GM23338 (cell line): ENCODE data around the gene BCAR3. TPM values are rescaled to one million over a fixed set of nuclear protein-coding genes. Genes with fewer than 3 reads are reported as not detected.

ENCODE experiments used
- ATAC-seq: fragments of 200-7000 bp; cut with Tn5 transposase; 3 replicates; pipeline ENCODE4 v1.9.1; 2020
- DNase-seq: peaks from one replicate; pipeline ENCODE4 v3.0.0-alpha.2; 2015; ENCODE audit warnings: low spot score
- H2AFZ ChIP-seq: fragments of 200-600 bp; sonication (generic); 2 replicates; pipeline ENCODE4 v1.8.0; 2016; ENCODE audit warnings: antibody characterized with exemption, mild to moderate bottlenecking, moderate library complexity
- H3F3A ChIP-seq: fragments of 200-600 bp; sonication (generic); replicated peaks from 2 replicates; pipeline ENCODE4 v1.8.0; 2017; ENCODE audit warnings: antibody characterized with exemption, mixed run types, low read depth
- H3K27ac ChIP-seq: fragments of 200-600 bp; sonication (generic); 2 replicates; pipeline ENCODE4 v1.6.1; 2016; ENCODE audit warnings: low read depth
- H3K27me3 ChIP-seq: fragments of 200-600 bp; sonication (generic); 2 replicates; pipeline ENCODE4 v1.8.0; 2016; ENCODE audit warnings: mild to moderate bottlenecking, mixed run types, moderate library complexity; ENCODE audit not compliant: insufficient read depth
- H3K36me3 ChIP-seq: fragments of 200-600 bp; sonication (generic); 2 replicates; pipeline ENCODE4 v1.8.0; 2016; ENCODE audit warnings: mild to moderate bottlenecking; ENCODE audit not compliant: insufficient read depth
- H3K4me1 ChIP-seq: fragments of 200-600 bp; sonication (generic); 2 replicates; pipeline ENCODE4 v1.8.0; 2016; ENCODE audit warnings: mild to moderate bottlenecking, moderate library complexity; ENCODE audit not compliant: insufficient read depth
- H3K4me2 ChIP-seq: fragments of 200-600 bp; sonication (generic); 2 replicates; pipeline ENCODE4 v1.7.1; 2017; ENCODE audit warnings: mixed run types
- H3K4me3 ChIP-seq: fragments of 200-600 bp; sonication (generic); 2 replicates; pipeline ENCODE4 v1.6.1; 2016; ENCODE audit warnings: mixed run types
- H3K79me2 ChIP-seq: fragments of 200-600 bp; sonication (generic); replicated peaks from 2 replicates; pipeline ENCODE4 v1.8.0; 2017; ENCODE audit warnings: mild to moderate bottlenecking; ENCODE audit not compliant: insufficient read depth
- H3K9me2 ChIP-seq: fragments of 200-600 bp; sonication (generic); 2 replicates; pipeline ENCODE4 v1.8.0; 2017; ENCODE audit not compliant: insufficient read depth
- H4K20me1 ChIP-seq: fragments of 200-600 bp; sonication (generic); replicated peaks from 2 replicates; pipeline ENCODE4 v1.8.0; 2017; ENCODE audit warnings: mild to moderate bottlenecking; ENCODE audit not compliant: insufficient read depth
- H3K27ac Mint-ChIP-seq: 2 replicates; pipeline ENCODE4 v1.8.0; 2020; ENCODE audit warnings: inconsistent platforms, mild to moderate bottlenecking, moderate library complexity, mixed read lengths
- H3K27me3 Mint-ChIP-seq: 3 replicates; pipeline ENCODE4 v1.8.0; 2022; ENCODE audit warnings: low read depth, mild to moderate bottlenecking, moderate library complexity, mixed read lengths, inconsistent platforms; ENCODE audit not compliant: insufficient read depth, poor library complexity
- H3K36me3 Mint-ChIP-seq: 3 replicates; pipeline ENCODE4 v1.8.0; 2021; ENCODE audit warnings: low read depth, mild to moderate bottlenecking, inconsistent platforms, moderate library complexity, mixed read lengths
- H3K4me1 Mint-ChIP-seq: 3 replicates; pipeline ENCODE4 v1.8.0; 2020; ENCODE audit warnings: mild to moderate bottlenecking, inconsistent platforms, mixed read lengths
- H3K4me3 Mint-ChIP-seq: 3 replicates; pipeline ENCODE4 v1.8.0; 2021; ENCODE audit warnings: moderate library complexity, mild to moderate bottlenecking, inconsistent platforms, mixed read lengths
- H3K9me3 Mint-ChIP-seq: 3 replicates; pipeline ENCODE4 v1.8.0; 2020; ENCODE audit warnings: moderate library complexity, mild to moderate bottlenecking, inconsistent platforms, mixed read lengths
- CREB1 ChIP-seq: fragments of 250-450 bp; sonication (Bioruptor Pico); IDR thresholded peaks from 2 replicates; pipeline ENCODE4 v1.5.0; 2020; ENCODE audit warnings: low read depth, mild to moderate bottlenecking, moderate library complexity
- EZH2 ChIP-seq: fragments of 200-600 bp; sonication (generic); IDR thresholded peaks from one replicate; pipeline ENCODE4 v1.8.0; 2017; ENCODE audit warnings: antibody characterized with exemption, mild to moderate bottlenecking, low read depth; ENCODE audit not compliant: unreplicated experiment
- EZH2phosphoT487 ChIP-seq: fragments of 200-600 bp; sonication (generic); IDR thresholded peaks from one replicate; pipeline ENCODE4 v1.8.1; 2018; ENCODE audit warnings: antibody characterized with exemption; ENCODE audit not compliant: unreplicated experiment
- JUNB ChIP-seq: IDR thresholded peaks from one replicate; pipeline ENCODE4 v1.6.1; 2016; ENCODE audit warnings: antibody characterized with exemption; ENCODE audit not compliant: unreplicated experiment
- NANOG ChIP-seq: IDR thresholded peaks from 2 replicates; pipeline ENCODE4 v1.6.1; 2016; ENCODE audit warnings: antibody characterized with exemption, borderline replicate concordance
- POLR2AphosphoS5 ChIP-seq: IDR thresholded peaks from 2 replicates; pipeline ENCODE4 v1.6.1; 2016; ENCODE audit warnings: antibody characterized with exemption, low read depth
- STAT1 ChIP-seq: IDR thresholded peaks from one replicate; pipeline ENCODE4 v1.6.1; 2016; ENCODE audit warnings: antibody characterized with exemption; ENCODE audit not compliant: unreplicated experiment
- ZNF114 ChIP-seq: fragments of 250-450 bp; sonication (Bioruptor Pico); IDR thresholded peaks from 2 replicates; pipeline ENCODE4 v1.5.0; 2020; ENCODE audit warnings: mild to moderate bottlenecking, moderate library complexity
- ZNF331 ChIP-seq: fragments of 250-450 bp; sonication (Bioruptor Pico); IDR thresholded peaks from 2 replicates; pipeline ENCODE4 v1.5.0; 2020; ENCODE audit warnings: low read depth, mild to moderate bottlenecking, moderate library complexity
- polyA plus RNA-seq: library from polyadenylated mRNA; unstranded; fragments of >200 nt; fragmentation: Nextera tagmentation; extraction: Ambion mirVana; gene quantifications from 2 replicates; pipeline ENCODE4 v1.2.1, GENCODE V29; 2016
- total RNA-seq: library from RNA; depleted of rRNA; stranded (reverse); fragments of >200 nt; shearing (Covaris generic); gene quantifications from 2 replicates; pipeline ENCODE4 v1.2.3, GENCODE V29; 2014
- TF ChIP-seq, protein P1 (sequence below): fragments of 250-450 bp; sonication (Bioruptor Pico); IDR thresholded peaks from 2 replicates; pipeline ENCODE4 v1.5.0; 2020; ENCODE audit warnings: mild to moderate bottlenecking, moderate library complexity
- TF ChIP-seq, protein P2 (sequence below), 2 experiments: fragments of 200-600 bp in 1 of 2; sonication (generic) in 1 of 2; conservative IDR thresholded peaks; 2 replicates each; pipeline versions ENCODE4 v1.5.1 to v1.6.1; 2016 to 2017; ENCODE audit warnings: antibody characterized with exemption in 2 of 2, low read depth in 2 of 2, mild to moderate bottlenecking in 2 of 2, moderate library complexity in 1 of 2
- TF ChIP-seq, protein P3 (sequence below): IDR thresholded peaks from 2 replicates; pipeline ENCODE4 v1.6.1; 2016; ENCODE audit warnings: antibody characterized with exemption
- TF ChIP-seq, protein P4 (sequence below): IDR thresholded peaks from one replicate; pipeline ENCODE4 v1.6.1; 2018; ENCODE audit warnings: antibody characterized with exemption; ENCODE audit not compliant: unreplicated experiment

Gene BCAR3
- total and polyA plus RNA-seq, 2 experiments from 2014 or later = 5.5 to 9.7 TPM

DNA sequence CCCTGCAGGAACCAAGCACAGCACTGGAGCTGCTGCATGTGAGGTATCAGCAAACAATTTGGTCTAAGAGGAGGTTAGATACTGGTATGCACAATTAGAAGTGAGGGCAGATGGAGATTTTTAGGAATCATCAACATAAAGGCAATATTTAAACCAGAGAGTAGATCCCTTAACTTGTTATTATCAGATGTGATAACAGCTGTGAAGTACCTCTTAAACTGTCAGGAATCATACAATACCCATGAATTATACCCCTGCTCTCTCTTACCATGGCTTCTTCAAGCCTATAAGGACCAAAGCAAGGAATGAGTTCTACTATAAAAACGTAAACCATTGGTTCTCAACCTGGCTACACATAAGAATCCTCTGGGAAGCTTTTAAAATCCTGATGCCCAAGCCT lies 3.9 kb downstream of the BCAR3 start:
- Mint-ChIP-seq H3K36me3 (peaks cover 6% of the 10 kb centered on the region; the same call in 2 of the 3 replicates), H3K9me3 (no peaks in the 10 kb centered on the region), H3K4me1 (peaks cover 36% of the 10 kb centered on the region), H3K27ac (no peak overlapping the region), H3K27me3 (peaks cover 25% of the 10 kb centered on the region), H3K4me3 (no peak overlapping the region)
- H3K79me2 ChIP-seq = peaks cover 34% of the 10 kb centered on the region
- no peak overlapping the region for H3K4me3 ChIP-seq
- H3F3A ChIP-seq = 0 out of 2 replicates have a peak, but pooled peaks cover 3% of the 10 kb centered on the region
- H3K4me1 ChIP-seq = peaks cover 15% of the 10 kb centered on the region
- H3K4me2 ChIP-seq = no peak overlapping the region
- 0 out of 2 replicates have a peak, but pooled peaks cover 2% of the 10 kb centered on the region for H4K20me1 ChIP-seq
- H2AFZ ChIP-seq = no peak overlapping the region
- no peak overlapping the region for H3K27ac ChIP-seq
- ATAC-seq (no peak), DNase-seq (no peak)
- no peak for TF ChIP-seq EZH2
- TF ChIP-seq CREB1 (CRISPR knock-in tag) = no peak
- TF ChIP-seq, protein P1, sequence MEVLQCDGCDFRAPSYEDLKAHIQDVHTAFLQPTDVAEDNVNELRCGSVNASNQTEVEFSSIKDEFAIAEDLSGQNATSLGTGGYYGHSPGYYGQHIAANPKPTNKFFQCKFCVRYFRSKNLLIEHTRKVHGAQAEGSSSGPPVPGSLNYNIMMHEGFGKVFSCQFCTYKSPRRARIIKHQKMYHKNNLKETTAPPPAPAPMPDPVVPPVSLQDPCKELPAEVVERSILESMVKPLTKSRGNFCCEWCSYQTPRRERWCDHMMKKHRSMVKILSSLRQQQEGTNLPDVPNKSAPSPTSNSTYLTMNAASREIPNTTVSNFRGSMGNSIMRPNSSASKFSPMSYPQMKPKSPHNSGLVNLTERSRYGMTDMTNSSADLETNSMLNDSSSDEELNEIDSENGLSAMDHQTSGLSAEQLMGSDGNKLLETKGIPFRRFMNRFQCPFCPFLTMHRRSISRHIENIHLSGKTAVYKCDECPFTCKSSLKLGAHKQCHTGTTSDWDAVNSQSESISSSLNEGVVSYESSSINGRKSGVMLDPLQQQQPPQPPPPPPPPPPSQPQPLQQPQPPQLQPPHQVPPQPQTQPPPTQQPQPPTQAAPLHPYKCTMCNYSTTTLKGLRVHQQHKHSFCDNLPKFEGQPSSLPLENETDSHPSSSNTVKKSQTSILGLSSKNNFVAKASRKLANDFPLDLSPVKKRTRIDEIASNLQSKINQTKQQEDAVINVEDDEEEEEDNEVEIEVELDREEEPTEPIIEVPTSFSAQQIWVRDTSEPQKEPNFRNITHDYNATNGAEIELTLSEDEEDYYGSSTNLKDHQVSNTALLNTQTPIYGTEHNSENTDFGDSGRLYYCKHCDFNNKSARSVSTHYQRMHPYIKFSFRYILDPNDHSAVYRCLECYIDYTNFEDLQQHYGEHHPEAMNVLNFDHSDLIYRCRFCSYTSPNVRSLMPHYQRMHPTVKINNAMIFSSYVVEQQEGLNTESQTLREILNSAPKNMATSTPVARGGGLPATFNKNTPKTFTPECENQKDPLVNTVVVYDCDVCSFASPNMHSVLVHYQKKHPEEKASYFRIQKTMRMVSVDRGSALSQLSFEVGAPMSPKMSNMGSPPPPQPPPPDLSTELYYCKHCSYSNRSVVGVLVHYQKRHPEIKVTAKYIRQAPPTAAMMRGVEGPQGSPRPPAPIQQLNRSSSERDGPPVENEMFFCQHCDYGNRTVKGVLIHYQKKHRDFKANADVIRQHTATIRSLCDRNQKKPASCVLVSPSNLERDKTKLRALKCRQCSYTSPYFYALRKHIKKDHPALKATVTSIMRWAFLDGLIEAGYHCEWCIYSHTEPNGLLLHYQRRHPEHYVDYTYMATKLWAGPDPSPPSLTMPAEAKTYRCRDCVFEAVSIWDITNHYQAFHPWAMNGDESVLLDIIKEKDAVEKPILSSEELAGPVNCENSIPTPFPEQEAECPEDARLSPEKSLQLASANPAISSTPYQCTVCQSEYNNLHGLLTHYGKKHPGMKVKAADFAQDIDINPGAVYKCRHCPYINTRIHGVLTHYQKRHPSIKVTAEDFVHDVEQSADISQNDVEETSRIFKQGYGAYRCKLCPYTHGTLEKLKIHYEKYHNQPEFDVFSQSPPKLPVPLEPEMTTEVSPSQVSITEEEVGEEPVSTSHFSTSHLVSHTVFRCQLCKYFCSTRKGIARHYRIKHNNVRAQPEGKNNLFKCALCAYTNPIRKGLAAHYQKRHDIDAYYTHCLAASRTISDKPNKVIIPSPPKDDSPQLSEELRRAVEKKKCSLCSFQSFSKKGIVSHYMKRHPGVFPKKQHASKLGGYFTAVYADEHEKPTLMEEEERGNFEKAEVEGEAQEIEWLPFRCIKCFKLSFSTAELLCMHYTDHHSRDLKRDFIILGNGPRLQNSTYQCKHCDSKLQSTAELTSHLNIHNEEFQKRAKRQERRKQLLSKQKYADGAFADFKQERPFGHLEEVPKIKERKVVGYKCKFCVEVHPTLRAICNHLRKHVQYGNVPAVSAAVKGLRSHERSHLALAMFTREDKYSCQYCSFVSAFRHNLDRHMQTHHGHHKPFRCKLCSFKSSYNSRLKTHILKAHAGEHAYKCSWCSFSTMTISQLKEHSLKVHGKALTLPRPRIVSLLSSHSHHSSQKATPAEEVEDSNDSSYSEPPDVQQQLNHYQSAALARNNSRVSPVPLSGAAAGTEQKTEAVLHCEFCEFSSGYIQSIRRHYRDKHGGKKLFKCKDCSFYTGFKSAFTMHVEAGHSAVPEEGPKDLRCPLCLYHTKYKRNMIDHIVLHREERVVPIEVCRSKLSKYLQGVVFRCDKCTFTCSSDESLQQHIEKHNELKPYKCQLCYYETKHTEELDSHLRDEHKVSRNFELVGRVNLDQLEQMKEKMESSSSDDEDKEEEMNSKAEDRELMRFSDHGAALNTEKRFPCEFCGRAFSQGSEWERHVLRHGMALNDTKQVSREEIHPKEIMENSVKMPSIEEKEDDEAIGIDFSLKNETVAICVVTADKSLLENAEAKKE (CRISPR knock-in tag) = no peak
- TF ChIP-seq, protein P2, sequence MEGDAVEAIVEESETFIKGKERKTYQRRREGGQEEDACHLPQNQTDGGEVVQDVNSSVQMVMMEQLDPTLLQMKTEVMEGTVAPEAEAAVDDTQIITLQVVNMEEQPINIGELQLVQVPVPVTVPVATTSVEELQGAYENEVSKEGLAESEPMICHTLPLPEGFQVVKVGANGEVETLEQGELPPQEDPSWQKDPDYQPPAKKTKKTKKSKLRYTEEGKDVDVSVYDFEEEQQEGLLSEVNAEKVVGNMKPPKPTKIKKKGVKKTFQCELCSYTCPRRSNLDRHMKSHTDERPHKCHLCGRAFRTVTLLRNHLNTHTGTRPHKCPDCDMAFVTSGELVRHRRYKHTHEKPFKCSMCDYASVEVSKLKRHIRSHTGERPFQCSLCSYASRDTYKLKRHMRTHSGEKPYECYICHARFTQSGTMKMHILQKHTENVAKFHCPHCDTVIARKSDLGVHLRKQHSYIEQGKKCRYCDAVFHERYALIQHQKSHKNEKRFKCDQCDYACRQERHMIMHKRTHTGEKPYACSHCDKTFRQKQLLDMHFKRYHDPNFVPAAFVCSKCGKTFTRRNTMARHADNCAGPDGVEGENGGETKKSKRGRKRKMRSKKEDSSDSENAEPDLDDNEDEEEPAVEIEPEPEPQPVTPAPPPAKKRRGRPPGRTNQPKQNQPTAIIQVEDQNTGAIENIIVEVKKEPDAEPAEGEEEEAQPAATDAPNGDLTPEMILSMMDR (conservative IDR thresholded peaks at IDR 0.05; ENCODE audit: low read depth in 2 of 2) = no peak
- no peak for TF ChIP-seq ZNF331 (CRISPR knock-in tag)
- TF ChIP-seq, protein P3, sequence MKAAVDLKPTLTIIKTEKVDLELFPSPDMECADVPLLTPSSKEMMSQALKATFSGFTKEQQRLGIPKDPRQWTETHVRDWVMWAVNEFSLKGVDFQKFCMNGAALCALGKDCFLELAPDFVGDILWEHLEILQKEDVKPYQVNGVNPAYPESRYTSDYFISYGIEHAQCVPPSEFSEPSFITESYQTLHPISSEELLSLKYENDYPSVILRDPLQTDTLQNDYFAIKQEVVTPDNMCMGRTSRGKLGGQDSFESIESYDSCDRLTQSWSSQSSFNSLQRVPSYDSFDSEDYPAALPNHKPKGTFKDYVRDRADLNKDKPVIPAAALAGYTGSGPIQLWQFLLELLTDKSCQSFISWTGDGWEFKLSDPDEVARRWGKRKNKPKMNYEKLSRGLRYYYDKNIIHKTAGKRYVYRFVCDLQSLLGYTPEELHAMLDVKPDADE = no peak
- TF ChIP-seq NANOG = no peak
- no peak for TF ChIP-seq EZH2phosphoT487
- TF ChIP-seq JUNB = no peak
- no peak for TF ChIP-seq ZNF114 (CRISPR knock-in tag)
- no peak for TF ChIP-seq STAT1
- TF ChIP-seq POLR2AphosphoS5 = no peak
- TF ChIP-seq, protein P4, sequence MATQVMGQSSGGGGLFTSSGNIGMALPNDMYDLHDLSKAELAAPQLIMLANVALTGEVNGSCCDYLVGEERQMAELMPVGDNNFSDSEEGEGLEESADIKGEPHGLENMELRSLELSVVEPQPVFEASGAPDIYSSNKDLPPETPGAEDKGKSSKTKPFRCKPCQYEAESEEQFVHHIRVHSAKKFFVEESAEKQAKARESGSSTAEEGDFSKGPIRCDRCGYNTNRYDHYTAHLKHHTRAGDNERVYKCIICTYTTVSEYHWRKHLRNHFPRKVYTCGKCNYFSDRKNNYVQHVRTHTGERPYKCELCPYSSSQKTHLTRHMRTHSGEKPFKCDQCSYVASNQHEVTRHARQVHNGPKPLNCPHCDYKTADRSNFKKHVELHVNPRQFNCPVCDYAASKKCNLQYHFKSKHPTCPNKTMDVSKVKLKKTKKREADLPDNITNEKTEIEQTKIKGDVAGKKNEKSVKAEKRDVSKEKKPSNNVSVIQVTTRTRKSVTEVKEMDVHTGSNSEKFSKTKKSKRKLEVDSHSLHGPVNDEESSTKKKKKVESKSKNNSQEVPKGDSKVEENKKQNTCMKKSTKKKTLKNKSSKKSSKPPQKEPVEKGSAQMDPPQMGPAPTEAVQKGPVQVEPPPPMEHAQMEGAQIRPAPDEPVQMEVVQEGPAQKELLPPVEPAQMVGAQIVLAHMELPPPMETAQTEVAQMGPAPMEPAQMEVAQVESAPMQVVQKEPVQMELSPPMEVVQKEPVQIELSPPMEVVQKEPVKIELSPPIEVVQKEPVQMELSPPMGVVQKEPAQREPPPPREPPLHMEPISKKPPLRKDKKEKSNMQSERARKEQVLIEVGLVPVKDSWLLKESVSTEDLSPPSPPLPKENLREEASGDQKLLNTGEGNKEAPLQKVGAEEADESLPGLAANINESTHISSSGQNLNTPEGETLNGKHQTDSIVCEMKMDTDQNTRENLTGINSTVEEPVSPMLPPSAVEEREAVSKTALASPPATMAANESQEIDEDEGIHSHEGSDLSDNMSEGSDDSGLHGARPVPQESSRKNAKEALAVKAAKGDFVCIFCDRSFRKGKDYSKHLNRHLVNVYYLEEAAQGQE = no peak
- peaks cover 8% of the 10 kb centered on the region for H3K36me3 ChIP-seq
- H3K27me3 ChIP-seq = peaks cover 22% of the 10 kb centered on the region
- H3K9me2 ChIP-seq = no peaks in the 10 kb centered on the region
